Measurements from ENCODE around the gene CHRM4. TPM values are rescaled to one million over a fixed set of nuclear protein-coding genes. Genes with fewer than 3 reads are reported as not detected.

CHRM4 gene
- total RNA-seq, 4 donors from 2014 or later = not detected

GRCh38 chr11:46414466-46414796, 22.9 kb upstream of the CHRM4 start:
- Histone ChIP-seq H3K36me3 (peaks cover 13 to 91% (median 22%) of the 10 kb centered on the region in 3 donors), H3K4me3 (no peak overlapping the region), H3K27ac (no peak overlapping the region), H3K27me3 (no peaks in the 10 kb centered on the region), H3K4me1 (no peaks in the 10 kb centered on the region), H3K9me3 (no peaks in the 10 kb centered on the region)
- no peak for TF ChIP-seq CTCF (IDR thresholded peaks at IDR 0.05)
- TF ChIP-seq POLR2A (IDR thresholded peaks at IDR 0.05) = no peak
- DNase-seq = no peak
- intact Hi-C loops (cut with DNase I) = no loop called here
- WGBS, 2 donors = 95 to 100% methylated on average over 3 of the region's 5 CpGs

- peaks cover 13 to 95% (median 26%) of the 10 kb centered on the region in 3 donors for H3K36me3 ChIP-seq
- H3K9me3 ChIP-seq = no peaks in the 10 kb centered on the region
- H3K4me3 ChIP-seq = no peak overlapping the region
- DNase-seq = no peak
- intact Hi-C loops (cut with DNase I) = no loop called here
- 90 to 98% methylated on average over 7 to 8 of the region's 9 CpGs for WGBS, 2 donors
- no peaks in the 10 kb centered on the region for H3K27me3 ChIP-seq
- no peak overlapping the region for H3K27ac ChIP-seq
- no peaks in the 10 kb centered on the region for H3K4me1 ChIP-seq
- TF ChIP-seq POLR2A (IDR thresholded peaks at IDR 0.05) = no peak
- no peak for TF ChIP-seq CTCF (IDR thresholded peaks at IDR 0.05)
Observed at GRCh38 chr11:46413760-46414465, 22.3 kb upstream of the CHRM4 start.

GRCh38 chr11:46410021-46410420, 18.4 kb upstream of the CHRM4 start:
- H3K4me3 ChIP-seq = no peak overlapping the region
- no peaks in the 10 kb centered on the region for H3K27me3 ChIP-seq
- H3K36me3 ChIP-seq = peaks cover 29 to 100% (median 32%) of the 10 kb centered on the region in 3 donors
- DNase-seq = no peak
- no peak for TF ChIP-seq POLR2A (IDR thresholded peaks at IDR 0.05)
- intact Hi-C loops (cut with DNase I) = no loop called here
- no peak overlapping the region for H3K27ac ChIP-seq
- WGBS, 2 donors = 85% methylated on average over 5 of the region's 5 CpGs; no CpG with 5 or more reads in 1 of the 2 donors
- no peaks in the 10 kb centered on the region for H3K4me1 ChIP-seq
- H3K9me3 ChIP-seq = no peaks in the 10 kb centered on the region

- Histone ChIP-seq H3K27ac (no peak overlapping the region), H3K9me3 (no peaks in the 10 kb centered on the region), H3K4me3 (no peak overlapping the region), H3K36me3 (peaks cover 19 to 100% (median 36%) of the 10 kb centered on the region in 3 donors), H3K27me3 (no peaks in the 10 kb centered on the region), H3K4me1 (no peaks in the 10 kb centered on the region)
- intact Hi-C loops (cut with DNase I) = no loop called here
- DNase-seq = no peak
- no peak for TF ChIP-seq CTCF (IDR thresholded peaks at IDR 0.05)
- no peak for TF ChIP-seq POLR2A (IDR thresholded peaks at IDR 0.05)
- 83% methylated on average over 1 of the region's 6 CpGs; no CpG with 5 or more reads in 1 of the 2 donors for WGBS, 2 donors
Observed at GRCh38 chr11:46408407-46408986, 16.9 kb upstream of the CHRM4 start.

GRCh38 chr11:46407635-46408034, 16.1 kb upstream of the CHRM4 start:
- TF ChIP-seq POLR2A (IDR thresholded peaks at IDR 0.05) (no peak), CTCF (IDR thresholded peaks at IDR 0.05) (no peak)
- Histone ChIP-seq H3K9me3 (no peaks in the 10 kb centered on the region), H3K27ac (no peak overlapping the region), H3K4me1 (no peaks in the 10 kb centered on the region), H3K36me3 (peaks cover 19 to 100% (median 36%) of the 10 kb centered on the region in 3 donors), H3K27me3 (no peaks in the 10 kb centered on the region), H3K4me3 (no peak overlapping the region)
- DNase-seq = no peak
- WGBS, 2 donors = 75 to 88% methylated on average over 9 to 10 of the region's 10 CpGs
- intact Hi-C loops (cut with DNase I) = no loop called here
